Duodenal mucosa (tissue), 2 donors: ENCODE data around the gene DHRS2.

Experiments
- H3K27ac ChIP-seq: one replicate; pipeline ENCODE4 v1.7.0; 2013; ENCODE audit warnings: low read depth, low read length
- H3K27me3 ChIP-seq, 2 donors: one replicate each; pipeline ENCODE4 v1.7.0; 2013; ENCODE audit warnings: low read length in 2 of 2, control low read depth in 1 of 2; ENCODE audit not compliant: insufficient read depth in 2 of 2, control insufficient read depth in 1 of 2
- H3K36me3 ChIP-seq, 2 donors: one replicate each; pipeline ENCODE4 v1.7.0; 2013; ENCODE audit warnings: low read length in 2 of 2, control low read depth in 1 of 2; ENCODE audit not compliant: insufficient read depth in 2 of 2, control insufficient read depth in 1 of 2
- H3K4me1 ChIP-seq, 2 donors: one replicate each; pipeline ENCODE4 v1.7.0; 2013; ENCODE audit warnings: low read length in 2 of 2, control low read depth in 1 of 2; ENCODE audit not compliant: insufficient read depth in 2 of 2, control insufficient read depth in 1 of 2
- H3K4me3 ChIP-seq, 2 donors: one replicate each; pipeline ENCODE4 v1.7.0; 2013; ENCODE audit warnings: low read length in 2 of 2, low read depth in 1 of 2
- H3K9ac ChIP-seq, 2 donors: one replicate each; pipeline ENCODE4 v1.7.0; 2013; ENCODE audit warnings: low read length in 2 of 2, low read depth in 1 of 2
- H3K9me3 ChIP-seq, 2 donors: one replicate each; pipeline ENCODE4 v1.7.0; 2013; ENCODE audit warnings: low read length in 2 of 2, control low read depth in 1 of 2; ENCODE audit not compliant: control insufficient read depth in 1 of 2

DHRS2 gene

DNA sequence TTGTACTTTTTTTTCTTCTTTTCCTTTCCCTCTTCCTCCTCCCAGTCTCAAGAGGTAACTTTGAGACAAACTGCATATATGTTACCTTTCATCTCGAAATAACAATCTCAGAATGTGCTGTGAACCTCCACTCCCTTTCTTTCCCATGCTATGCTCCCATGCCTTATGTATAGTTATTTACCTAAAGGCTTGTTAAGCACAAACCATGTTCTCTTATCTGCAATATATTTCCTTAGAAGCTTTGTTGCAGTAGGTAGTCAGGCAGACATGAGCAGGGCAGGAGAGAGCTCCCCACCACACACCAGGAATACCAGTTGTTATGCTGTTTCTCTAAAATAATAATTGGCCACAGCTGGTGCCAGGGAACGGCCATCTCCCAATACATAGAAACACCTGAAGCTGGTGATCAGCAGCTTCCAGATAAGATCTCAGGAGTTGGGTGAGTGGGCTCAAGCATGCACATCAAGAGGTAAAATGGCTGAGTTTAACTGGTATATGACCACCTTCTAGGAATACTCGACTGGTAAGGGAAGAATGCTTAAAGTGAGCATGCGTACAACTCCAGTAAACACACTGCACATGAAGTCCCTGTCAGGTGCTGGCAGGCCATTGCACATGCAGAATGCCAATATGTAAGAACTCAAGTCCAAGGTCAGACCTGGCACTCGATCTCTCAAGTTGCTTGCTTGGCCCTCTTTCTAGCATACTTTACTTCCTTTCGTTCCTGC lies 14.8 kb upstream of the DHRS2 start:
- peaks cover 4 to 16% of the 10 kb centered on the region in 2 donors for H3K9me3 ChIP-seq
- no peak overlapping the region for H3K9ac ChIP-seq
- H3K27ac ChIP-seq = no peak overlapping the region
- no peaks in the 10 kb centered on the region for H3K36me3 ChIP-seq
- H3K4me1 ChIP-seq = no peaks in the 10 kb centered on the region
- H3K4me3 ChIP-seq = no peak overlapping the region
- no peaks in the 10 kb centered on the region for H3K27me3 ChIP-seq

DNA sequence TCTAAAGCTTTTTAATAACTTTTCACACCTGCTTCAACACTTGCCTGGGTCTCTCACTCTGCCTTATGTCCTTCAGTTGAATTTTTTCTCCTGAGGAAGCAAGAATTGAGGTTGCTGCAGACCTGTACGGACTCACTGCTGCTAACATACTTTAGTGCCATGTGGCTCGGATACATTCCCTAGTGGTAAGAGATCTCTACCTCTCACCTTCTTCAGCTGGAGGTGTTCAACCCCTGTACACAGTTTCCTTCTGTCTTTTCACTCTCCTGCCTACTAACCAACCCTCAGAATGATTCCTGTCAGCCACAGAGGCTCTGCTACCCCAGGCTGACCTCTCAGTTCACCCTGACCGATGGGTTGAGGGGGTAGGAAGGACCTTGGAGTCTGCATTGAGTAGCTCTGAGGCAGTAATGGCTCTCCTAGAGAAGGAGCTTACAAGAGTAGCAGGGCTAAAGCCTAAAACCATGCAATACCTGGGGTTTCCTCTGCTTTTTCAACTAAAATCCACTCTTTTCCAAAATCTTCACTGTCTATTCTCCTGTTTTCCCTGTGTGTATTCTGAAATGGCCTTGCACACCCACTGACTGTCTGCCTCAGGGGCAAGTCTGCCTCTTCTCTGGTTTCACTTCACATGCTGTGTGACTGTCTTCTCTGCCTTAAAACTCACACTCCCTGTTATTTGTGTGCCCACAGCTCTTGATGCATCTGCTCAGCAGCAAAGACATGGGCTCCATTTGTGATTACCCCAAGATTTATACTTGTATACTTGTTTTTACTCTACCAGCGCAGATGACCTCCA lies 14.0 kb upstream of the DHRS2 start:
- Histone ChIP-seq H3K4me3 (no peak overlapping the region), H3K27ac (no peak overlapping the region), H3K9ac (no peak overlapping the region), H3K4me1 (no peaks in the 10 kb centered on the region), H3K9me3 (peaks cover 4 to 16% of the 10 kb centered on the region in 2 donors), H3K36me3 (no peaks in the 10 kb centered on the region), H3K27me3 (no peaks in the 10 kb centered on the region)

DNA sequence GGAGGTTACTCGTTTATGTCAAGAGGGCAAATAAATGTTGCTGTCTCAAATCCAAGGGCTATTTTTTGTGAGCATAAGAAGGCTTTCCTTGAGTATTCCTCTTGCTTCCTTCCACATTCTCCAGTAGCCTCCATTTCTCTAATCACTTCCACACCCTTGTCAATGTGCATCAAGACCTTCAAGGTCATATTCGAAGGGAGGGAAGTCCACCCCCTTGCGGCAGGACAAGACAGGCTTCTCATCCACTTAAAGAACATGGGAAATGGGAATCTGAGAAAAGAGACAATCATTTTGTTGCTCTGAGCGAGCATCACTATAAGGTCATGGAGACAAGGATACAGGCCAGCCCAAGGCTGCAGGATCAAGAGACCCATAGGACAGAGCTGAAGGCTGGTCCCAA lies 13.2 kb upstream of the DHRS2 start:
- Histone ChIP-seq H3K9ac (no peak overlapping the region), H3K4me1 (no peaks in the 10 kb centered on the region), H3K36me3 (no peaks in the 10 kb centered on the region), H3K27me3 (no peaks in the 10 kb centered on the region), H3K27ac (no peak overlapping the region), H3K9me3 (peaks cover 4 to 16% of the 10 kb centered on the region in 2 donors), H3K4me3 (no peak overlapping the region)

DNA sequence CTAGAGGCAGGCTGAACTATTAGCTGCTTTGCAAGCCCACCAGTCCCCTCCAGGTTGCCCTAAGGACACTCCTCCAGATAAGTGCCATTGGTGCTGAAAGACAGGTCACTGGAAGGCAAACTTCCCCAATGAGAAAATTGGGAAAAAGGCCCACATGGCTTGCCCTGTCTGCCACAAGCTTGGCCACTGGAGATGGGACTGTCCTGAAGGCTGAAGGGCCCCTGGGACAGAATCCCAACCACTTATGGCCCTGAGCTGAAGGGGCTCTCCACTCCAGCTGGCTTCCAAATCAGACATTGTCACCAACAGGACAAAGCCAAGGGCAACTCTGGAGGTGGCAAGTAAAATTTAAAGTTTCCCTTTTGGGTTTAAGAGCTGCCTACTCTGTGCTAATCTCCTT lies 12.2 kb upstream of the DHRS2 start:
- H3K36me3 ChIP-seq = no peaks in the 10 kb centered on the region
- H3K4me1 ChIP-seq = no peaks in the 10 kb centered on the region
- peaks cover 4 to 16% of the 10 kb centered on the region in 2 donors for H3K9me3 ChIP-seq
- H3K4me3 ChIP-seq = no peak overlapping the region
- no peak overlapping the region for H3K9ac ChIP-seq
- no peak overlapping the region for H3K27ac ChIP-seq
- H3K27me3 ChIP-seq = no peaks in the 10 kb centered on the region

GRCh38 chr14:23624830-23625404 lies 11.2 kb upstream of the DHRS2 start:
- no peaks in the 10 kb centered on the region for H3K4me1 ChIP-seq
- peaks cover 4 to 16% of the 10 kb centered on the region in 2 donors for H3K9me3 ChIP-seq
- no peak overlapping the region for H3K4me3 ChIP-seq
- no peak overlapping the region for H3K9ac ChIP-seq
- H3K27ac ChIP-seq = no peak overlapping the region
- H3K27me3 ChIP-seq = no peaks in the 10 kb centered on the region
- H3K36me3 ChIP-seq = no peaks in the 10 kb centered on the region

DNA sequence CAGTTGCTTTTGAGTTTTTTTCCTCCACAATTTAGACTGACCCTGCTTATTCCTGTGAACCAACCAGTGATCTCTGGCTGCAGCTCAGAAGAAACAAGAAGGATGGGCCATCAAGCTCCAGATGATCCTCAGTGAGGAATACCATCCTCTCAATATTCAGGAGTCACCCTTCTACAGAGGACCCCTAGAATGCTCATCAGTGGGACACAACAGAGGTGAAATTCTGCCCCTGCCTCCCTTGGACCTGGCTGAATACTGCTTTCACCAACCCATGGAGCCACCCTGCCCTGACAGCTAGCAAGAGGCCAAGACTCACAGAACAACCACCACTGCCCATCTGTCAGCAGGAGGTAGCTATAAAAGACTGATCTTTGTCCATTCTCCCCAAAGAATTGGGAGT lies 9.2 kb upstream of the DHRS2 start:
- H3K4me1 ChIP-seq = peaks cover 0 to 6% of the 10 kb centered on the region in 2 donors
- H3K36me3 ChIP-seq = no peaks in the 10 kb centered on the region
- no peaks in the 10 kb centered on the region for H3K27me3 ChIP-seq
- H3K9me3 ChIP-seq = peaks cover 4 to 16% of the 10 kb centered on the region in 2 donors
- H3K9ac ChIP-seq = no peak overlapping the region
- H3K4me3 ChIP-seq = no peak overlapping the region
- no peak overlapping the region for H3K27ac ChIP-seq

DNA sequence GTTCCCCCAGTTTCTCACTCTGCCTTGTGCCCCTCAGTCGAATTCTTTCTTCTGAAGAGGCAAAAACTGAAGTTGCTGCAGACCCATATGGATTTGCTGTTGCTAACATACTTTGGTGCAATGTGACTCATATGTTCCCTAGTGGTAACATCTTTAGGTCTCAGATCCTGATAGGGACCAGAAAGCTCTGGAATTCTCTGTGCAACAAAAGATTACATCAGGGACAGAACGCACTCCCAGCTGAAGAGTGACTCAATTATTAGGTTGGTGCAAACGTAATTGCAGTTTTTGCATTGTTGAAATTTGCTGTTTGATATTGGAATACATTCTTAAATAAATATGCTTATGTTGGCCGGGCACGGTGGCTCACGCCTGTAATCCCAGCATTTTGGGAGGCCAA lies 8.2 kb upstream of the DHRS2 start:
- Histone ChIP-seq H3K4me3 (no peak overlapping the region), H3K27me3 (no peaks in the 10 kb centered on the region), H3K36me3 (no peaks in the 10 kb centered on the region), H3K9me3 (peaks cover 4 to 16% of the 10 kb centered on the region in 2 donors), H3K9ac (no peak overlapping the region), H3K4me1 (peaks cover 0 to 6% of the 10 kb centered on the region in 2 donors), H3K27ac (no peak overlapping the region)

DNA sequence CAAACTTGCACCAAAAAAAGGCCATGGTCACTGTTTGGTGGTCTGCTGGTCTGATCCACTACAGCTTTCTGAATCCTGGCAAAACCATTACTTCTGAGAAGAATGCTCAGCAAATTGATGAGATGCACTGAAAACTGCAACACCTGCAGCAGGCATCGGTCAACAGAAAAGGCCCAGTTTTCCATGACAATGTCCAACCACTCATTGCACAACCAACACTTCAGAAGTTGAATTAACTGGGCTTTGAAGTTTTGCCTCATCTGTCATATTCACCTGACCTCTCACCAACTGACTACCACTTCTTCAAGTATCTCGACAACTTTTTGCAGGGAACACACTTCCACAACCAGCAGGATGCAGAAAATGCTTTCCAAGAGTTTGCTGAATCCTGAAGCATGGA lies 7.0 kb upstream of the DHRS2 start:
- Histone ChIP-seq H3K27ac (no peak overlapping the region), H3K9ac (no peak overlapping the region), H3K27me3 (no peaks in the 10 kb centered on the region), H3K4me1 (peaks cover 0 to 6% of the 10 kb centered on the region in 2 donors), H3K4me3 (no peak overlapping the region), H3K9me3 (peaks cover 4 to 14% of the 10 kb centered on the region in 2 donors), H3K36me3 (no peaks in the 10 kb centered on the region)

- H3K27me3 ChIP-seq = no peaks in the 10 kb centered on the region
- H3K27ac ChIP-seq = no peak overlapping the region
- H3K9ac ChIP-seq = no peak overlapping the region
- peaks cover 3 to 7% of the 10 kb centered on the region in 2 donors for H3K9me3 ChIP-seq
- H3K4me3 ChIP-seq = no peak overlapping the region
- peaks cover 0 to 6% of the 10 kb centered on the region in 2 donors for H3K4me1 ChIP-seq
- H3K36me3 ChIP-seq = no peaks in the 10 kb centered on the region
These were observed 6.2 kb upstream of the DHRS2 start for GRCh38 chr14:23629832-23630396.

DNA sequence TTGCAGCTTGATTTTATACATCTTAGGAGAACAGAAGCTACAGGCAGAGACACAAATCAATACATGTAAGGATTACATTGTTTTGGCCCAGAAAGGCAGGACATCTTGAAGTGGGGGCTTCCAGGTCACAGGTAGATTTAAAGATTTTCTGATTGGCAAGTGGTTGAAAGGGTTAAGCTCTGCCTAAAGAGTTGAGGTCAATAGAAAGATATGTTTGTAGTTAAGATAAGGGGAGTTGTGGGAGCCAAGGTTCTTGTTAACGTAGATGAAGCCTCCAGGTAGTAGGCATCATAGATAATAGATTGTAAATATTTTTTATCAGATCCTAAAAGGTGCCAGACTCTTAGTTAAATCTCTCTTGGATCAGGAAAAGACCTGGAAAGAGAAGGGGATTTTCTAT lies 5.5 kb upstream of the DHRS2 start:
- no peaks in the 10 kb centered on the region for H3K9me3 ChIP-seq
- H3K27me3 ChIP-seq = no peaks in the 10 kb centered on the region
- H3K4me3 ChIP-seq = no peak overlapping the region
- no peak overlapping the region for H3K9ac ChIP-seq
- H3K27ac ChIP-seq = no peak overlapping the region
- H3K4me1 ChIP-seq = peaks cover 0 to 6% of the 10 kb centered on the region in 2 donors
- H3K36me3 ChIP-seq = no peaks in the 10 kb centered on the region
